ENCODE results near the gene GALNT13. TPM values are rescaled to one million over a fixed set of nuclear protein-coding genes. Genes with fewer than 3 reads are reported as not detected.

The GALNT13 gene
- total and polyA plus RNA-seq, 4 donors, result not detected

DNA sequence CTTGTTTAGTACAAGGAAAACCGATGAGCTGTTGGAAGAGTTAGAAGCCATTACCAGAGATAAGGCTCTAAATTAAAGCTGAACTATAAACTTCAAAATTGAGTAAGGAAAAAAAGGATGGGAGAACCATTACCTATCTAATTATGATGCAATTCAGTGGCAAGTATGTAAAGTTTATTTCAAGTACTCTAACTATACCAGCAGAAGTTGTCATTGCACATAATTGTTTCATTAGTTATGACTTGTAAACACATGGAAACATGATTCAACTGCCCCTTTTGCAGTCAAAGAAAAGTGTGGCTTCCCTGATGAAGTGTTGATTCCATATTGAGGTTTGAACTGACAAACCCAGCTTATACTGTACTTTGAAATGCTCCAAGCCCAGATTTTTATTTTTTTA is 502.7 kb downstream of the GALNT13 start:
- TF ChIP-seq ZBTB33 (IDR thresholded peaks at IDR 0.05) (no peak), RAD21 (IDR thresholded peaks at IDR 0.05) (no peak), HNF4G (IDR thresholded peaks at IDR 0.05) (no peak), RXRA (IDR thresholded peaks at IDR 0.05) (no peak), ATF3 (IDR thresholded peaks at IDR 0.05) (no peak), FOXA1 (IDR thresholded peaks at IDR 0.05) (no peak), HNF4A (conservative IDR thresholded peaks at IDR 0.05) (no peak), FOXA2 (IDR thresholded peaks at IDR 0.05) (no peak), NR2F2 (IDR thresholded peaks at IDR 0.05) (no peak), GABPA (IDR thresholded peaks at IDR 0.05 in 1 of 2, conservative IDR thresholded peaks at IDR 0.05 in 1 of 2) (no peak), MAX (IDR thresholded peaks at IDR 0.05) (no peak), CTCF (IDR thresholded peaks at IDR 0.05; ENCODE audit: low read depth, low read length, missing input control) (no peak), SP1 (IDR thresholded peaks at IDR 0.05) (no peak), YY1 (IDR thresholded peaks at IDR 0.05) (no peak), JUND (IDR thresholded peaks at IDR 0.05) (no peak), TAF1 (conservative IDR thresholded peaks at IDR 0.05) (no peak), EGR1 (IDR thresholded peaks at IDR 0.05; ENCODE audit: low read depth in 2 of 2) (no peak)
- TF ChIP-seq, protein P1, sequence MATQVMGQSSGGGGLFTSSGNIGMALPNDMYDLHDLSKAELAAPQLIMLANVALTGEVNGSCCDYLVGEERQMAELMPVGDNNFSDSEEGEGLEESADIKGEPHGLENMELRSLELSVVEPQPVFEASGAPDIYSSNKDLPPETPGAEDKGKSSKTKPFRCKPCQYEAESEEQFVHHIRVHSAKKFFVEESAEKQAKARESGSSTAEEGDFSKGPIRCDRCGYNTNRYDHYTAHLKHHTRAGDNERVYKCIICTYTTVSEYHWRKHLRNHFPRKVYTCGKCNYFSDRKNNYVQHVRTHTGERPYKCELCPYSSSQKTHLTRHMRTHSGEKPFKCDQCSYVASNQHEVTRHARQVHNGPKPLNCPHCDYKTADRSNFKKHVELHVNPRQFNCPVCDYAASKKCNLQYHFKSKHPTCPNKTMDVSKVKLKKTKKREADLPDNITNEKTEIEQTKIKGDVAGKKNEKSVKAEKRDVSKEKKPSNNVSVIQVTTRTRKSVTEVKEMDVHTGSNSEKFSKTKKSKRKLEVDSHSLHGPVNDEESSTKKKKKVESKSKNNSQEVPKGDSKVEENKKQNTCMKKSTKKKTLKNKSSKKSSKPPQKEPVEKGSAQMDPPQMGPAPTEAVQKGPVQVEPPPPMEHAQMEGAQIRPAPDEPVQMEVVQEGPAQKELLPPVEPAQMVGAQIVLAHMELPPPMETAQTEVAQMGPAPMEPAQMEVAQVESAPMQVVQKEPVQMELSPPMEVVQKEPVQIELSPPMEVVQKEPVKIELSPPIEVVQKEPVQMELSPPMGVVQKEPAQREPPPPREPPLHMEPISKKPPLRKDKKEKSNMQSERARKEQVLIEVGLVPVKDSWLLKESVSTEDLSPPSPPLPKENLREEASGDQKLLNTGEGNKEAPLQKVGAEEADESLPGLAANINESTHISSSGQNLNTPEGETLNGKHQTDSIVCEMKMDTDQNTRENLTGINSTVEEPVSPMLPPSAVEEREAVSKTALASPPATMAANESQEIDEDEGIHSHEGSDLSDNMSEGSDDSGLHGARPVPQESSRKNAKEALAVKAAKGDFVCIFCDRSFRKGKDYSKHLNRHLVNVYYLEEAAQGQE (IDR thresholded peaks at IDR 0.05), result no peak
- H3K27ac ChIP-seq (ENCODE audit: low read depth in 1 of 2, low read length in 2 of 2), result no peak overlapping the region
- no peak for DNase-seq (ENCODE audit: low spot score)
- H3K9ac ChIP-seq (ENCODE audit: low read depth in 1 of 2, low read length in 2 of 2), result no peak overlapping the region
- H3K9me3 ChIP-seq (ENCODE audit: control insufficient read depth in 4 of 4, low read length in 3 of 4), result no peaks in the 10 kb centered on the region
- WGBS, result 54% methylated on average over 1 of the region's 1 CpG
- H3K36me3 ChIP-seq (ENCODE audit: control insufficient read depth in 4 of 4, insufficient read depth in 3 of 4, low read depth in 1 of 4, low read length in 3 of 4), result no peaks in the 10 kb centered on the region
- H3K4me1 ChIP-seq (ENCODE audit: control insufficient read depth in 4 of 4, insufficient read depth in 4 of 4, low read length in 3 of 4), result no peaks in the 10 kb centered on the region
- no peak overlapping the region for H3K4me3 ChIP-seq (ENCODE audit: low read depth in 1 of 3, low read length in 3 of 3)
- peaks cover 0 to 3% (median 1%) of the 10 kb centered on the region in 4 donors for H3K27me3 ChIP-seq (ENCODE audit: control insufficient read depth in 4 of 4, insufficient read depth in 4 of 4, low read length in 3 of 4)

All from liver (tissue), 9 donors.